GM12891 (cell line): ENCODE measurements around the gene TMEM117.

Experiments used
- POLR2A ChIP-seq: IDR thresholded peaks from 2 replicates; pipeline ENCODE4 v1.6.1; 2011; ENCODE audit warnings: low read depth, low read length, control low read depth
- TAF1 ChIP-seq: IDR thresholded peaks from 2 replicates; pipeline ENCODE4 v1.6.1; 2011; ENCODE audit warnings: low read depth, low read length, control low read depth

GRCh38 chr12:43872396-43872795 is 36.5 kb downstream of the TMEM117 start:
- no peak for TF ChIP-seq POLR2A
- TF ChIP-seq TAF1 = no peak
